Left lung (tissue), 10 donors: ENCODE results near the gene MAP3K9. TPM values are rescaled to one million over a fixed set of nuclear protein-coding genes. Genes with fewer than 3 reads are reported as not detected.

ENCODE experiments used
- ATAC-seq: fragments of 200-7000 bp; cut with Tn5 transposase; one replicate; pipeline ENCODE4 v1.9.1; 2020; ENCODE audit warnings: moderate library complexity
- DNase-seq, 4 donors: peaks; one replicate each; pipeline ENCODE4 v3.0.0-alpha.2; 2013 to 2020
- H3K27ac ChIP-seq, 2 donors: fragments of 200-600 bp; sonication (generic) in 1 of 2; one replicate each; pipeline versions ENCODE4 v1.5.0 to v1.8.0; 2020 to 2021
- H3K27me3 ChIP-seq, 2 donors: fragments of 200-600 bp; sonication (generic) in 1 of 2; one replicate each; pipeline versions ENCODE4 v1.5.0 to v1.8.0; 2020 to 2021
- H3K36me3 ChIP-seq, 2 donors: fragments of 200-600 bp; sonication (generic) in 1 of 2; one replicate each; pipeline versions ENCODE4 v1.5.0 to v1.8.0; 2020 to 2021
- H3K4me1 ChIP-seq, 2 donors: fragments of 200-600 bp; one replicate each; pipeline ENCODE4 v1.8.0; 2021
- H3K4me3 ChIP-seq, 2 donors: fragments of 200-600 bp; sonication (generic) in 1 of 2; one replicate each; pipeline versions ENCODE4 v1.5.0 to v1.8.0; 2020 to 2021; ENCODE audit warnings: mild to moderate bottlenecking in 1 of 2
- H3K9me3 ChIP-seq, 2 donors: fragments of 200-600 bp; sonication (generic) in 1 of 2; one replicate each; pipeline versions ENCODE4 v1.5.0 to v1.8.0; 2020 to 2021
- intact Hi-C, 2 donors: fragments of 100-400 bp; cut with DNase I; formaldehyde crosslinking; loops; one replicate each; pipeline versions ENCODE4 v1.11.2 to v1.14.2; 2022
- polyA plus RNA-seq, 6 donors: library from polyadenylated mRNA; unstranded; fragments of 120-200 nt; gene quantifications; one replicate each; pipeline ENCODE4 v1.2.1, GENCODE V29; 2013; ENCODE audit not compliant: insufficient read length in 6 of 6
- total RNA-seq, 2 donors: library from RNA; stranded (reverse); fragmentation: NEBNext Ultra II Directional; extraction: Animal tissue kit (Norgen Biotek cat#: 25700); gene quantifications; one replicate each; pipeline ENCODE4 v1.2.1, GENCODE V29; 2021
- TF ChIP-seq, protein P1 (sequence below), 2 donors: fragments of 200-600 bp; sonication (generic) in 1 of 2; IDR thresholded peaks; one replicate each; pipeline versions ENCODE4 v1.5.0 to v1.8.0; 2021; ENCODE audit warnings: antibody characterized with exemption in 2 of 2
- donor health status: DM: no; HTN: yes; CAD: no.
- donor health status: DM: no; HTN: no; CAD: no.

The MAP3K9 gene
- total and polyA plus RNA-seq, 8 donors, result 5.1 to 13.1 (median 6.4) TPM

GRCh38 chr14:70696026-70696425 is 113.3 kb downstream of the MAP3K9 start:
- Histone ChIP-seq H3K9me3 (no peaks in the 10 kb centered on the region), H3K27ac (no peak overlapping the region), H3K36me3 (no peaks in the 10 kb centered on the region), H3K27me3 (no peaks in the 10 kb centered on the region), H3K4me1 (peaks cover 0 to 16% of the 10 kb centered on the region in 2 donors), H3K4me3 (no peak overlapping the region)
- TF ChIP-seq, protein P1, sequence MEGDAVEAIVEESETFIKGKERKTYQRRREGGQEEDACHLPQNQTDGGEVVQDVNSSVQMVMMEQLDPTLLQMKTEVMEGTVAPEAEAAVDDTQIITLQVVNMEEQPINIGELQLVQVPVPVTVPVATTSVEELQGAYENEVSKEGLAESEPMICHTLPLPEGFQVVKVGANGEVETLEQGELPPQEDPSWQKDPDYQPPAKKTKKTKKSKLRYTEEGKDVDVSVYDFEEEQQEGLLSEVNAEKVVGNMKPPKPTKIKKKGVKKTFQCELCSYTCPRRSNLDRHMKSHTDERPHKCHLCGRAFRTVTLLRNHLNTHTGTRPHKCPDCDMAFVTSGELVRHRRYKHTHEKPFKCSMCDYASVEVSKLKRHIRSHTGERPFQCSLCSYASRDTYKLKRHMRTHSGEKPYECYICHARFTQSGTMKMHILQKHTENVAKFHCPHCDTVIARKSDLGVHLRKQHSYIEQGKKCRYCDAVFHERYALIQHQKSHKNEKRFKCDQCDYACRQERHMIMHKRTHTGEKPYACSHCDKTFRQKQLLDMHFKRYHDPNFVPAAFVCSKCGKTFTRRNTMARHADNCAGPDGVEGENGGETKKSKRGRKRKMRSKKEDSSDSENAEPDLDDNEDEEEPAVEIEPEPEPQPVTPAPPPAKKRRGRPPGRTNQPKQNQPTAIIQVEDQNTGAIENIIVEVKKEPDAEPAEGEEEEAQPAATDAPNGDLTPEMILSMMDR (IDR thresholded peaks at IDR 0.05), result no peak
- no peak for ATAC-seq
- DNase-seq, result no peak
- intact Hi-C loops, result no loop called here

DNA sequence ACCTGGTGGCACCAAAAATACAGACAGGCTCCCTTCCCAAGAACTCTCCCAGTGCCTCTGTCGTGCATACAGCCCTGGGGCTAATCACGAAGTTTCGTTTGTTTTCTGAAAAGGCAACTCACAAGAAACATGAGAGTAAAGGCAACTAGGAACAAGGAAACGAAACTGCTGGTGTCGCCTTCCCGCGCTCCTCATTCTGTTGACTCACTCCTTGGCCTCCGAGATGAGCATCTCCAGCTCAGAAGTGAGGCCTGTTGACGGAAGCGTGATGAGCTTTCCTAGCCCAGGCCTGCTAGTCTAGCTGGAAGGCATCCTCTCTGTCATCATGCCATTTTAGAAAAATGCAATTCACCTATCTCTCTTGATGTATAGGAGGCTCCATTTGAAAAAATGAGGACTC is 117.1 kb downstream of the MAP3K9 start:
- Histone ChIP-seq H3K36me3 (no peaks in the 10 kb centered on the region), H3K27ac (peak overlapping the region in 1 of 2 donors; percentile 57), H3K4me1 (peaks cover 0 to 2% of the 10 kb centered on the region in 2 donors), H3K4me3 (no peak overlapping the region), H3K27me3 (no peaks in the 10 kb centered on the region), H3K9me3 (no peaks in the 10 kb centered on the region)
- TF ChIP-seq, protein P1 (IDR thresholded peaks at IDR 0.05), result no peak
- DNase-seq (peak in 1 of 4 donors; percentile 51), ATAC-seq (peak; percentile 50)
- intact Hi-C loops, result no loop called here

- TF ChIP-seq, protein P1 (IDR thresholded peaks at IDR 0.05), result no peak
- DNase-seq, result no peak
- no peak overlapping the region for H3K4me3 ChIP-seq
Measured at GRCh38 chr14:70685474-70686197, 123.7 kb downstream of the MAP3K9 start.

GRCh38 chr14:70683983-70684382 is 125.3 kb downstream of the MAP3K9 start:
- no peaks in the 10 kb centered on the region for H3K4me1 ChIP-seq
- no peaks in the 10 kb centered on the region for H3K27me3 ChIP-seq
- no peaks in the 10 kb centered on the region for H3K36me3 ChIP-seq
- intact Hi-C loops, result no loop called here
- no peak for DNase-seq
- H3K9me3 ChIP-seq, result no peaks in the 10 kb centered on the region
- no peak overlapping the region for H3K4me3 ChIP-seq
- no peak overlapping the region for H3K27ac ChIP-seq
- ATAC-seq, result no peak
- TF ChIP-seq, protein P1 (IDR thresholded peaks at IDR 0.05), result no peak

More at GRCh38 chr14:70685474-70686197, 123.7 kb downstream of the MAP3K9 start:
- ATAC-seq, result no peak
- intact Hi-C loops, result no loop called here
- Histone ChIP-seq H3K9me3 (no peaks in the 10 kb centered on the region), H3K27me3 (no peaks in the 10 kb centered on the region), H3K36me3 (no peaks in the 10 kb centered on the region), H3K4me1 (no peaks in the 10 kb centered on the region), H3K27ac (no peak overlapping the region)

DNA sequence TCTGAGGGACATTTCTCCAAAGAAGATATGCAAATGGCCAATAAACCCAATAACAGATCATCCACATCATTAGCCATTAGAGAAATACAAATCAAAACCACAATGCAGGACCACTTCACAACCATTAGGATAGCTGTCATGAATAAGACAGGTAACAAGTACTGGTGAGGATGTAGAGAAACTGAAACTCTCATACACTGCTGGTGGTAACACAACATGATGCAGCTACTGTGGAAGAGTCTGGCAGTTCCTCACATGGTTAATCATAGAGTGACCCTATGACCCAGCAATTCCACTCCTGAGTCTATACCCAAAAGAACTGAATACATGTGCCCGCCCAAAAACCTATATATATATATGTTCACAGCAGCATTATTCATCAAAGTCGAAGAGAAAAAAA is 128.6 kb downstream of the MAP3K9 start:
- Histone ChIP-seq H3K4me3 (no peak overlapping the region), H3K27ac (no peak overlapping the region), H3K4me1 (no peaks in the 10 kb centered on the region), H3K27me3 (no peaks in the 10 kb centered on the region), H3K36me3 (no peaks in the 10 kb centered on the region), H3K9me3 (no peaks in the 10 kb centered on the region)
- intact Hi-C loops, result no loop called here
- ATAC-seq (no peak), DNase-seq (no peak)
- TF ChIP-seq, protein P1 (IDR thresholded peaks at IDR 0.05), result no peak
